ENCODE results near the gene CPEB2.

- no peak for TF ChIP-seq POLR2A (IDR thresholded peaks at IDR 0.05)
- TF ChIP-seq, protein P1, sequence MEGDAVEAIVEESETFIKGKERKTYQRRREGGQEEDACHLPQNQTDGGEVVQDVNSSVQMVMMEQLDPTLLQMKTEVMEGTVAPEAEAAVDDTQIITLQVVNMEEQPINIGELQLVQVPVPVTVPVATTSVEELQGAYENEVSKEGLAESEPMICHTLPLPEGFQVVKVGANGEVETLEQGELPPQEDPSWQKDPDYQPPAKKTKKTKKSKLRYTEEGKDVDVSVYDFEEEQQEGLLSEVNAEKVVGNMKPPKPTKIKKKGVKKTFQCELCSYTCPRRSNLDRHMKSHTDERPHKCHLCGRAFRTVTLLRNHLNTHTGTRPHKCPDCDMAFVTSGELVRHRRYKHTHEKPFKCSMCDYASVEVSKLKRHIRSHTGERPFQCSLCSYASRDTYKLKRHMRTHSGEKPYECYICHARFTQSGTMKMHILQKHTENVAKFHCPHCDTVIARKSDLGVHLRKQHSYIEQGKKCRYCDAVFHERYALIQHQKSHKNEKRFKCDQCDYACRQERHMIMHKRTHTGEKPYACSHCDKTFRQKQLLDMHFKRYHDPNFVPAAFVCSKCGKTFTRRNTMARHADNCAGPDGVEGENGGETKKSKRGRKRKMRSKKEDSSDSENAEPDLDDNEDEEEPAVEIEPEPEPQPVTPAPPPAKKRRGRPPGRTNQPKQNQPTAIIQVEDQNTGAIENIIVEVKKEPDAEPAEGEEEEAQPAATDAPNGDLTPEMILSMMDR (IDR thresholded peaks at IDR 0.05): no peak
Observed at GRCh38 chr4:15027921-15028435, 25.7 kb downstream of the CPEB2 start.
